Endothelial cell of umbilical vein (primary cell): ENCODE measurements around the gene NEMP1. TPM values are rescaled to one million over a fixed set of nuclear protein-coding genes. Genes with fewer than 3 reads are reported as not detected.

Experiments
- BruUV-seq: library from RNA; stranded (reverse); fragments of 400-500 nt; replicated peaks from 2 replicates; lab custom pipeline; 2021; lab: Mats Ljungman, UMichigan
- CTCF ChIA-PET: fragments of 300-600, 350-600 bp; sonication (Branson Sonifier 250); formaldehyde crosslinking; loops from one replicate; lab custom pipeline; 2021; ENCODE audit warnings: antibody characterized with exemption, inconsistent platforms; lab: Charles Lee
- POLR2A ChIA-PET: fragments of 300-600, 350-600 bp; sonication (Branson Sonifier 250); formaldehyde crosslinking; loops from one replicate; lab custom pipeline; 2021; ENCODE audit warnings: antibody characterized with exemption, inconsistent platforms; lab: Charles Lee
- DNase-seq: peaks from one replicate; pipeline ENCODE4 v3.0.0-alpha.2; 2011; ENCODE audit warnings: low read depth, low spot score
- FAIRE-seq: peaks from 2 replicates; lab custom pipeline; 2011; peaks lifted over from hg19 to GRCh38; lab: Jason Lieb, UNC
- H2AFZ ChIP-seq: 2 replicates; pipeline ENCODE4 v1.6.0; 2012; ENCODE audit warnings: low read depth, low read length, control low read depth, inconsistent platforms
- H3K27ac ChIP-seq: 2 replicates; pipeline ENCODE4 v1.5.1; 2011; ENCODE audit warnings: low read depth, mild to moderate bottlenecking, control low read depth, low read length, moderate library complexity; ENCODE audit not compliant: insufficient read depth
- H3K27me3 ChIP-seq, 2 experiments: 2 replicates each; pipeline versions ENCODE4 v1.6.0 to v1.6.1; 2011; ENCODE audit warnings: low read length in 2 of 2, mixed read lengths in 1 of 2; ENCODE audit not compliant: control insufficient read depth in 2 of 2, insufficient read depth in 2 of 2
- H3K36me3 ChIP-seq, 2 experiments: 2 replicates in 1 of 2; 3 replicates in 1 of 2; pipeline ENCODE4 v1.5.1; 2011; ENCODE audit warnings: low read length in 2 of 2, mild to moderate bottlenecking in 1 of 2, moderate library complexity in 1 of 2; ENCODE audit not compliant: control insufficient read depth in 2 of 2, insufficient read depth in 2 of 2; ENCODE audit errors: extremely low read depth in 1 of 2
- H3K4me1 ChIP-seq: 3 replicates; pipeline ENCODE4 v1.5.1; 2011; ENCODE audit warnings: mild to moderate bottlenecking, low read length; ENCODE audit not compliant: control insufficient read depth, insufficient read depth; ENCODE audit errors: extremely low read depth
- H3K4me2 ChIP-seq: 2 replicates; pipeline ENCODE4 v1.6.1; 2011; ENCODE audit warnings: low read length, control low read depth, mixed read lengths; ENCODE audit not compliant: insufficient read depth
- H3K4me3 ChIP-seq, 3 experiments: fragments of 200-600 bp in 1 of 3; sonication (generic), shearing (Covaris generic) in 1 of 3; replicated peaks in 1 of 3; 2 replicates each; pipeline ENCODE4 v1.5.1; 2011 to 2016; ENCODE audit warnings: control low read depth in 3 of 3, low read length in 3 of 3, mild to moderate bottlenecking in 2 of 3, inconsistent platforms in 1 of 3, low read depth in 1 of 3, moderate library complexity in 1 of 3; ENCODE audit not compliant: insufficient read depth in 1 of 3
- H3K79me2 ChIP-seq: 2 replicates; pipeline ENCODE4 v1.6.0; 2012; ENCODE audit warnings: low read length, inconsistent platforms; ENCODE audit not compliant: control insufficient read depth, insufficient read depth
- H3K9ac ChIP-seq: replicated peaks from 2 replicates; pipeline ENCODE3; 2011; ENCODE audit warnings: low read length, control low read depth; ENCODE audit not compliant: insufficient read depth; ENCODE audit errors: extremely low read depth
- H3K9me1 ChIP-seq: replicated peaks from 3 replicates; pipeline ENCODE4 v1.6.0; 2011; ENCODE audit warnings: mild to moderate bottlenecking, low read length; ENCODE audit not compliant: control insufficient read depth, insufficient read depth; ENCODE audit errors: extremely low read depth
- H3K9me3 ChIP-seq: replicated peaks from 2 replicates; pipeline ENCODE4 v1.5.1; 2012; ENCODE audit warnings: low read length, inconsistent platforms; ENCODE audit not compliant: control insufficient read depth, insufficient read depth
- H4K20me1 ChIP-seq: replicated peaks from 2 replicates; pipeline ENCODE3; 2011; ENCODE audit warnings: mild to moderate bottlenecking, low read length; ENCODE audit not compliant: control insufficient read depth, insufficient read depth; ENCODE audit errors: extremely low read depth
- CTCF ChIP-seq, 2 donors: IDR thresholded peaks; 1 replicate in 1 of 2; 2 replicates in 1 of 2; pipeline ENCODE4 v1.5.1; 2011; ENCODE audit warnings: low read length in 2 of 2, mild to moderate bottlenecking in 2 of 2, moderate library complexity in 2 of 2, control low read depth in 1 of 2, inconsistent platforms in 1 of 2, low read depth in 1 of 2; ENCODE audit not compliant: insufficient read depth in 1 of 2; ENCODE audit errors: extremely low read depth in 1 of 2
- EZH2 ChIP-seq: IDR thresholded peaks from 2 replicates; pipeline ENCODE4 v1.6.1; 2012; ENCODE audit warnings: borderline replicate concordance, low read depth, mild to moderate bottlenecking, moderate library complexity, low read length, inconsistent platforms; ENCODE audit not compliant: severe bottlenecking
- FOS ChIP-seq: IDR thresholded peaks from 2 replicates; pipeline ENCODE4 v1.6.1; 2011; ENCODE audit warnings: mild to moderate bottlenecking, low read length, moderate library complexity, borderline replicate concordance; ENCODE audit not compliant: insufficient read depth
- JUN ChIP-seq: IDR thresholded peaks from 2 replicates; pipeline ENCODE4 v1.6.1; 2011; ENCODE audit warnings: borderline replicate concordance, low read depth; ENCODE audit not compliant: insufficient read length, insufficient read depth
- MYC ChIP-seq: IDR thresholded peaks from one replicate; pipeline ENCODE4 v1.6.1; 2011; ENCODE audit warnings: mild to moderate bottlenecking, low read depth, low read length
- POLR2A ChIP-seq: IDR thresholded peaks from 2 replicates; pipeline ENCODE4 v1.6.1; 2012; ENCODE audit warnings: low read depth, mild to moderate bottlenecking, control low read depth, low read length
- dilution Hi-C: fragments of 300-500 bp; cut with MboI; formaldehyde crosslinking; loops from one replicate; pipeline ENCODE4 v1.15.0; 2019; ENCODE audit warnings: low sequenced_read_pairs; ENCODE audit not compliant: extremely low pct_ligation_motif_present
- intact Hi-C: fragments of 100-400 bp; cut with micrococcal nuclease; formaldehyde crosslinking; loops from one replicate; pipeline ENCODE4 v1.10.0; 2022
- polyA plus RNA-seq, 4 experiments: library from polyadenylated mRNA; depleted of rRNA in 3 of 4; stranded (reverse) in 3 of 4; unstranded in 1 of 4; fragments of >200 nt; gene quantifications; 2 replicates each; pipeline versions ENCODE4 v1.2.1 to v1.2.3, GENCODE V29; 2011 to 2012; ENCODE audit warnings: missing spikeins in 1 of 4
- total RNA-seq: library from RNA; stranded (reverse); gene quantifications from 2 replicates; pipeline ENCODE4 v1.2.3, GENCODE V29; 2021
- TF ChIP-seq, protein P1 (sequence below): IDR thresholded peaks from 2 replicates; pipeline ENCODE4 v1.6.1; 2011; ENCODE audit not compliant: insufficient read depth, insufficient read length

The NEMP1 gene
- total and polyA plus RNA-seq, 2 donors (not counting 3 experiments of a cell fraction or from before 2014, with no cell fraction given) = 10.8 to 21.5 TPM

GRCh38 chr12:57049119-57049446 is 29.5 kb downstream of the NEMP1 start:
- Histone ChIP-seq H3K9me1 (no peaks in the 10 kb centered on the region), H3K4me3 (no peak overlapping the region), H3K9me3 (no peaks in the 10 kb centered on the region), H3K27ac (no peak overlapping the region), H3K79me2 (no peaks in the 10 kb centered on the region), H4K20me1 (no peaks in the 10 kb centered on the region), H3K27me3 (peaks cover 5 to 9% of the 10 kb centered on the region in 2 experiments), H2AFZ (no peak overlapping the region), H3K4me2 (no peak overlapping the region), H3K36me3 (no peaks in the 10 kb centered on the region), H3K9ac (no peak overlapping the region), H3K4me1 (no peaks in the 10 kb centered on the region)
- POLR2A ChIA-PET = no interaction called here
- no TSS peak for BruUV-seq
- dilution Hi-C loops (no loop called here), intact Hi-C loops (no loop called here)
- FAIRE-seq (no peak), DNase-seq (no peak)
- CTCF ChIA-PET = interaction anchor here (1.0 to 1.9 kb wide), 2 partner anchors 15 to 63 kb away, joined by 3 to 8 read pairs; no protein-coding TSS in a partner anchor
- TF ChIP-seq, protein P1, sequence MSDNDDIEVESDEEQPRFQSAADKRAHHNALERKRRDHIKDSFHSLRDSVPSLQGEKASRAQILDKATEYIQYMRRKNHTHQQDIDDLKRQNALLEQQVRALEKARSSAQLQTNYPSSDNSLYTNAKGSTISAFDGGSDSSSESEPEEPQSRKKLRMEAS = no peak
- no peak for TF ChIP-seq EZH2

DNA sequence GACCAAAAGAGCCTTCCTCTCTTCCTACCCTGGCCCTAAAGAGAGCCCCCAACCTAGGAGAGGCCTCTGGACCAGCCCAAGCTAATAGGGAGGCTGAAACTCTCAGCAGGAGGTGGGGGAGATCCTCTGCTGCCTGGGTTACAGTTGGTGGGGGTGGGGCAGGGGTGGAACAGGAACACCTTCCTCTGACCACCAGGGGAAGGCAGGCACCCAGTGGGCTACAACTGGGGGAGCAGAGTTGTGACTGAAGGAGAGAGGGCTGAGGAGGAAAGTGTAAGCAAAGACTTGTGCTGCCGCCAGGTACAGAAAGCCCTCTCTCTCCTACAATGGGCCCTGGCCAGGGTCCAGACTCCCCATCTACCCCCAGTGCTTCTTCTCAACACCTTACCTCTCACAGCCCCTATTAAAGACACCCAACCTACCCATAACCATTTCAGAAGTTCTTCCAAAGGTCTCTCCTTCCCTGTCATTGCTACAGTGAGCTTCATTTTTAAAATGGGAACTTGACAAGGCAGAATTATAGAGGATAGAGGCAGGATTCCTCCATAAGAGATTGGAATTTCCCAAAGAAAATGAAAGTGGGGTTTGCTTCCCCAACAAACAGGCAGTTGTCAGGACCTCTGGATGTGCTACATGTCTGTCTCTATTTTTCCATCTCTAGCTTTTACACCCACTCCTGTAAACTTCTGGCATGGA is 30.0 kb downstream of the NEMP1 start:
- Histone ChIP-seq H3K4me2 (no peak overlapping the region), H2AFZ (no peak overlapping the region), H3K27ac (no peak overlapping the region), H3K36me3 (no peaks in the 10 kb centered on the region), H3K27me3 (peaks cover 5 to 9% of the 10 kb centered on the region in 2 experiments), H4K20me1 (no peaks in the 10 kb centered on the region), H3K4me1 (no peaks in the 10 kb centered on the region), H3K79me2 (no peaks in the 10 kb centered on the region), H3K9me1 (no peaks in the 10 kb centered on the region), H3K9ac (no peak overlapping the region), H3K4me3 (no peak overlapping the region), H3K9me3 (no peaks in the 10 kb centered on the region)
- TF ChIP-seq POLR2A = no peak
- TF ChIP-seq EZH2 = no peak
- TF ChIP-seq MYC = no peak
- no peak for TF ChIP-seq JUN
- no peak for TF ChIP-seq CTCF (IDR thresholded peaks at IDR 0.05; ENCODE audit: extremely low read depth in 1 of 2, insufficient read depth in 1 of 2, low read depth in 1 of 2, low read length in 2 of 2)
- TF ChIP-seq FOS = no peak
- DNase-seq = no peak
- ChIA-PET POLR2A (no interaction called here), CTCF (interaction anchor here (1.0 kb wide), 1 partner anchor 14 kb away, joined by 3 read pairs; no protein-coding TSS in a partner anchor)
- intact Hi-C loops (no loop called here), dilution Hi-C loops (no loop called here)
- no TSS peak for BruUV-seq
- no peak for FAIRE-seq
